CD14-positive monocyte (primary cell): Measurements from ENCODE around the gene MYCBP2. TPM values are rescaled to one million over a fixed set of nuclear protein-coding genes. Genes with fewer than 3 reads are reported as not detected.

Source experiments
- DNase-seq, 3 donors: peaks; one replicate each; pipeline ENCODE4 v3.0.0-alpha.2; 2011 to 2022
- H2AFZ ChIP-seq: 2 replicates; pipeline ENCODE4 v1.6.0; 2012; ENCODE audit warnings: mild to moderate bottlenecking, low read depth, low read length, inconsistent platforms; ENCODE audit not compliant: insufficient read depth, poor library complexity, severe bottlenecking
- H3K27ac ChIP-seq, 2 donors: 1 replicate in 1 of 2; 2 replicates in 1 of 2; pipeline ENCODE4 v1.5.1; 2012 to 2013; ENCODE audit warnings: low read length in 2 of 2, control low read depth in 1 of 2, inconsistent platforms in 1 of 2, low read depth in 1 of 2, mild to moderate bottlenecking in 1 of 2
- H3K27me3 ChIP-seq, 2 donors: one replicate each; pipeline versions ENCODE4 v1.6.0 to v1.6.1; 2011 to 2013; ENCODE audit warnings: low read length in 2 of 2; ENCODE audit not compliant: control insufficient read depth in 2 of 2, insufficient read depth in 2 of 2
- H3K36me3 ChIP-seq, 2 donors: replicated peaks in 1 of 2; 1 replicate in 1 of 2; 2 replicates in 1 of 2; pipeline versions ENCODE4 v1.5.1 to v1.6.1; 2012 to 2013; ENCODE audit warnings: low read length in 2 of 2, control low read depth in 1 of 2, inconsistent platforms in 1 of 2, mild to moderate bottlenecking in 1 of 2; ENCODE audit not compliant: insufficient read depth in 2 of 2, control insufficient read depth in 1 of 2
- H3K4me1 ChIP-seq, 2 donors: 1 replicate in 1 of 2; 2 replicates in 1 of 2; pipeline versions ENCODE4 v1.5.1 to v1.6.1; 2012 to 2013; ENCODE audit warnings: low read length in 2 of 2, control low read depth in 1 of 2, inconsistent platforms in 1 of 2, mild to moderate bottlenecking in 1 of 2, moderate library complexity in 1 of 2; ENCODE audit not compliant: insufficient read depth in 2 of 2, control insufficient read depth in 1 of 2
- H3K4me2 ChIP-seq: replicated peaks from 2 replicates; pipeline ENCODE3; 2012; ENCODE audit warnings: low read length, moderate library complexity, mild to moderate bottlenecking; ENCODE audit not compliant: poor library complexity, severe bottlenecking; ENCODE audit errors: extremely low read depth
- H3K4me3 ChIP-seq, 3 experiments: fragments of 200-600 bp in 1 of 3; sonication (generic) in 1 of 3; replicated peaks in 1 of 3; 1 replicate in 2 of 3; 2 replicates in 1 of 3; pipeline ENCODE4 v1.5.1; 2011 to 2013; ENCODE audit warnings: low read length in 3 of 3, mild to moderate bottlenecking in 3 of 3, control low read depth in 2 of 3, low read depth in 2 of 3, inconsistent platforms in 1 of 3, moderate library complexity in 1 of 3
- H3K79me2 ChIP-seq: 2 replicates; pipeline ENCODE4 v1.6.0; 2012; ENCODE audit warnings: mild to moderate bottlenecking, control low read depth, inconsistent platforms, low read length, moderate library complexity; ENCODE audit not compliant: insufficient read depth
- H3K9ac ChIP-seq: 2 replicates; pipeline ENCODE4 v1.6.0; 2017; ENCODE audit warnings: low read length, mild to moderate bottlenecking; ENCODE audit not compliant: insufficient read depth, poor library complexity, severe bottlenecking
- H3K9me3 ChIP-seq, 2 donors: replicated peaks in 1 of 2; 1 replicate in 1 of 2; 2 replicates in 1 of 2; pipeline versions ENCODE4 v1.5.1 to v1.6.1; 2012 to 2013; ENCODE audit warnings: low read length in 2 of 2, control low read depth in 1 of 2; ENCODE audit not compliant: control insufficient read depth in 1 of 2, insufficient read depth in 1 of 2
- H4K20me1 ChIP-seq: 2 replicates; pipeline ENCODE4 v1.6.0; 2012; ENCODE audit warnings: mild to moderate bottlenecking, low read length, control low read depth, moderate library complexity; ENCODE audit not compliant: insufficient read depth
- H3K27ac Mint-ChIP-seq, 7 donors: one replicate each; pipeline ENCODE4 v1.8.0; 2020; ENCODE audit warnings: mild to moderate bottlenecking in 7 of 7, mixed read lengths in 7 of 7, moderate library complexity in 6 of 7, inconsistent platforms in 2 of 7
- H3K27me3 Mint-ChIP-seq, 3 donors: one replicate each; pipeline ENCODE4 v1.8.0; 2021 to 2022; ENCODE audit warnings: low read depth in 3 of 3, mild to moderate bottlenecking in 3 of 3, mixed read lengths in 3 of 3, moderate library complexity in 3 of 3, inconsistent platforms in 1 of 3
- H3K36me3 Mint-ChIP-seq, 2 donors: one replicate each; pipeline ENCODE4 v1.8.0; 2020; ENCODE audit warnings: mixed read lengths in 2 of 2, inconsistent platforms in 1 of 2, mild to moderate bottlenecking in 1 of 2
- H3K4me1 Mint-ChIP-seq: one replicate; pipeline ENCODE4 v1.8.0; 2020; ENCODE audit warnings: mild to moderate bottlenecking, mixed read lengths
- H3K4me3 Mint-ChIP-seq, 2 donors: one replicate each; pipeline ENCODE4 v1.8.0; 2020; ENCODE audit warnings: mild to moderate bottlenecking in 2 of 2, mixed read lengths in 2 of 2, moderate library complexity in 1 of 2
- H3K9me3 Mint-ChIP-seq, 7 donors: one replicate each; pipeline ENCODE4 v1.8.0; 2020 to 2022; ENCODE audit warnings: mixed read lengths in 7 of 7, mild to moderate bottlenecking in 6 of 7, moderate library complexity in 6 of 7, inconsistent platforms in 2 of 7
- WGBS: methylation state at CpG from one replicate; pipeline ENCODE4 v1.1.5; 2013; ENCODE audit warnings: missing lambda C conversion rate; ENCODE audit not compliant: insufficient coverage; 5-methylcytosine and 5-hydroxymethylcytosine counted together
- intact Hi-C, 2 donors: fragments of 100-400 bp; cut with micrococcal nuclease; formaldehyde crosslinking; loops; one replicate each; pipeline versions ENCODE4 v1.15.0 to v1.15.1; 2023
- polyA plus RNA-seq, 3 donors: library from polyadenylated mRNA; depleted of rRNA in 1 of 3; unstranded in 2 of 3; stranded (reverse) in 1 of 3; fragments of 300-500 nt in 2 of 3; fragments of >200 nt in 1 of 3; fragmentation: Illumina TruSeq in 2 of 3; gene quantifications; 1 replicate in 2 of 3; 2 replicates in 1 of 3; pipeline ENCODE4 v1.2.3, GENCODE V29; 2012 to 2021
- TF ChIP-seq, protein P1 (sequence below): fragments of 200-600 bp; IDR thresholded peaks from one replicate; pipeline ENCODE4 v1.8.0; 2022; ENCODE audit warnings: antibody characterized with exemption, mild to moderate bottlenecking

The MYCBP2 gene
- polyA plus RNA-seq, 3 donors, result 7.6 to 51.5 (median 14.4) TPM

DNA sequence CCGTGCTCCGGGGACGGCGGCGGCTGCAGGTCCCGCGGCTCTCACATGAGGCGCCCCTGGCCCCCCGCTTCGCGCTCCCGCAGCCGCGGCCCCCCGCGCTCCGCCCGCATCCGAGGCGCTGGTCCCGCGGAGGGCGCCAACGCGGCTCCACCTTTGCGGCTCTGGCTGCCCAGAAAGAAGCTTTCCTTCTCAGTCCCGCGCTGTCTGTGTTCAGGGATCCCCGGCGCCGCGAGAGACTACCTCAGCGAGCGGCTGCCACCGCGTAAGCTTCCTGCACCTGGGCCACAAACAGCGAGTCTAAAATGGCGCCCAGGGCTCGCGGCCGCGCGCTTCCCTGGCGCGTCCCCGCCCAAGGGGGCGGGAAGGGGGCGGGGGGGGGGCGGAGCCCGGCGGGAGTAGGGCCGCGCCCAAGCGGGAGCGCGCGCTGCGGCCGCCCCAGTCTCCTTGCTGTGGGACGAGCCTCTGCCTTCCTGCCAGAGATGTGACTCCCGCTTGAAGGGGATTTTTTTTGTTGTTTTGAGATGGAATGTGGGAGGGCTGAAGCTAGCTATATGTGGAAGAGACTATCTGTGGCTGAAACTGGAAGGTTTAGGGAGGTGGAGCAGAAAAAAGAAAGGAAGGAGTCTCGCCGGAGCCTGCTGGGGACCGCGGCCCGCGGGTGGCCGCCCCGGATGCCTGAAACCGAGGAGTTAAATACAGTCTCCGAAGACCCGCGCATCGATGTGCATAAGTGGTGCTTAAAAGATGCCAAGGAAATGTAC is 299.9 kb downstream of the MYCBP2 start, which contains the start of gene FBXL3:
TSS of gene FBXL3 (minus strand) at position 299 of the 761 bp plus-strand sequence. CDS start 5,299 bp downstream, outside the sequence.
- Histone ChIP-seq H3K9ac (peak within 1 kb of the TSS; percentile 99), H3K4me3 (peak within 1 kb of the TSS; percentile 79 to 90 (median 86)), H3K4me2 (peak within 1 kb of the TSS; percentile 97), H2AFZ (peak within 1 kb of the TSS; percentile 96), H3K4me1 (peaks cover 24 to 48% of the 10 kb centered on the region in 2 donors), H3K27me3 (no peaks in the 10 kb centered on the region), H4K20me1 (peaks cover 43% of the 10 kb centered on the region), H3K79me2 (peaks cover 51% of the 10 kb centered on the region), H3K9me3 (peaks cover 0 to 2% of the 10 kb centered on the region in 2 donors), H3K27ac (peak within 1 kb of the TSS; percentile 81 to 93), H3K36me3 (peaks cover 0 to 10% of the 10 kb centered on the region in 2 donors)
- WGBS, result under 1% methylated on average over 54 of the region's 74 CpGs
- TF ChIP-seq, protein P1, sequence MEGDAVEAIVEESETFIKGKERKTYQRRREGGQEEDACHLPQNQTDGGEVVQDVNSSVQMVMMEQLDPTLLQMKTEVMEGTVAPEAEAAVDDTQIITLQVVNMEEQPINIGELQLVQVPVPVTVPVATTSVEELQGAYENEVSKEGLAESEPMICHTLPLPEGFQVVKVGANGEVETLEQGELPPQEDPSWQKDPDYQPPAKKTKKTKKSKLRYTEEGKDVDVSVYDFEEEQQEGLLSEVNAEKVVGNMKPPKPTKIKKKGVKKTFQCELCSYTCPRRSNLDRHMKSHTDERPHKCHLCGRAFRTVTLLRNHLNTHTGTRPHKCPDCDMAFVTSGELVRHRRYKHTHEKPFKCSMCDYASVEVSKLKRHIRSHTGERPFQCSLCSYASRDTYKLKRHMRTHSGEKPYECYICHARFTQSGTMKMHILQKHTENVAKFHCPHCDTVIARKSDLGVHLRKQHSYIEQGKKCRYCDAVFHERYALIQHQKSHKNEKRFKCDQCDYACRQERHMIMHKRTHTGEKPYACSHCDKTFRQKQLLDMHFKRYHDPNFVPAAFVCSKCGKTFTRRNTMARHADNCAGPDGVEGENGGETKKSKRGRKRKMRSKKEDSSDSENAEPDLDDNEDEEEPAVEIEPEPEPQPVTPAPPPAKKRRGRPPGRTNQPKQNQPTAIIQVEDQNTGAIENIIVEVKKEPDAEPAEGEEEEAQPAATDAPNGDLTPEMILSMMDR, result no peak
- Mint-ChIP-seq H3K4me3 (peak within 1 kb of the TSS; percentile 100), H3K4me1 (peaks cover 51% of the 10 kb centered on the region), H3K27me3 (peaks cover 2 to 7% (median 5%) of the 10 kb centered on the region in 3 donors), H3K27ac (peak within 1 kb of the TSS; percentile 93 to 98 (median 96)), H3K36me3 (peaks cover 3 to 11% of the 10 kb centered on the region in 2 donors), H3K9me3 (peaks cover 0 to 3% (median under 1%) of the 10 kb centered on the region in 7 donors)
- intact Hi-C loops, result no loop called here
- peak; percentile 79 to 83 (median 80) for DNase-seq

DNA sequence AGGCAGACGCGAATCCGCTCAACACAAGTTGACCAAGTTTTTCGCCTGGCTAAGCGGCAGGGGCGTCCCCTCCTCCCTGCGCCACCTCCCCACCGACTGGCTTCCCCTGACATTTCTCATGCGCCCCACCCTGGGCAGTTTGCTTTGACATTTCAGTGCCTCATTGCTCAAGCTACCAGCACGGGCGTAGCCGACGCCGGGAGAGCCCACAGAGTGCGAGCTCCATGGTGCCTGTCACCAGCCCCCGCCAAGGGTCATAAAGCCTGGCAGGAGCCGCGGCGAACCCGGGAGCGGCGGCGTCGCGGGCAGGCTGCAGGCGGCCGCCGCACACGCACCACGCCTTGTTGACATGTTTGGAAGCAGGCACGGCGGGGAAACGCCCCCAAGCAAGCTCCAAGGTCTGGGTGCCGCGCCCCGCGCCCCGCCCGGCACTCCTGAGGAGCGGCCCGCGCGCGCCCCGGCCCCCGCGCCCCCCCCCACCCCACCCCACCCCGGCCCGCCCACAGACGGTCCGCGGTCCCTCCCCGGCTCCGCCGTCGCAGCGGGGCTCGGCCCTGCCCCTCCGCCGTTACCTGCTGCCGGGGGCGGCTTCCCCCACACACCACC is 300.5 kb downstream of the MYCBP2 start:
- Histone ChIP-seq H3K27ac (peak overlapping the region; percentile 81 to 93), H3K9ac (peak overlapping the region; percentile 99), H2AFZ (peak overlapping the region; percentile 96), H3K36me3 (peaks cover 0 to 17% of the 10 kb centered on the region in 2 donors), H3K27me3 (no peaks in the 10 kb centered on the region), H3K9me3 (no peaks in the 10 kb centered on the region), H3K79me2 (peaks cover 58% of the 10 kb centered on the region), H4K20me1 (peaks cover 50% of the 10 kb centered on the region), H3K4me1 (peaks cover 24 to 49% of the 10 kb centered on the region in 2 donors), H3K4me3 (peak overlapping the region; percentile 79 to 90 (median 86)), H3K4me2 (peak overlapping the region; percentile 97)
- TF ChIP-seq, protein P1, result no peak
- Mint-ChIP-seq H3K36me3 (peaks cover 5 to 11% of the 10 kb centered on the region in 2 donors), H3K27me3 (peaks cover 2 to 7% (median 5%) of the 10 kb centered on the region in 3 donors), H3K4me1 (peaks cover 55% of the 10 kb centered on the region), H3K27ac (peak overlapping the region; percentile 82 to 95 (median 93)), H3K9me3 (peaks cover 0 to 2% (median 0%) of the 10 kb centered on the region in 7 donors), H3K4me3 (peak overlapping the region; percentile 94 to 98)
- under 1% methylated on average over 39 of the region's 62 CpGs for WGBS
- intact Hi-C loops, result no loop called here
- peak; percentile 75 to 82 (median 78) for DNase-seq
